HL-60 (cell line): ENCODE measurements around the gene OMA1.

Source experiments
- CTCF ChIP-seq: IDR thresholded peaks from one replicate; pipeline ENCODE4 v1.5.1; 2011; ENCODE audit warnings: low read length, control low read depth, inconsistent platforms; ENCODE audit not compliant: insufficient read depth
- GABPA ChIP-seq: IDR thresholded peaks from 2 replicates; pipeline ENCODE4 v1.6.1; 2012; ENCODE audit warnings: low read depth
- POLR2AphosphoS5 ChIP-seq: IDR thresholded peaks from 2 replicates; pipeline ENCODE4 v1.6.1; 2012; ENCODE audit warnings: low read depth
- SPI1 ChIP-seq: IDR thresholded peaks from 2 replicates; pipeline ENCODE4 v1.6.1; 2012; ENCODE audit warnings: low read depth, mild to moderate bottlenecking, borderline replicate concordance
- TF ChIP-seq, protein P1 (sequence below): IDR thresholded peaks from 2 replicates; pipeline ENCODE4 v1.6.1; 2012; ENCODE audit warnings: low read depth; ENCODE audit not compliant: insufficient replicate concordance

GRCh38 chr1:58497499-58497898, 49.0 kb downstream of the OMA1 start:
- TF ChIP-seq CTCF, result no peak
- TF ChIP-seq GABPA, result no peak
- no peak for TF ChIP-seq POLR2AphosphoS5
- peak; percentile 20; the same call in 1 of the 2 replicates for TF ChIP-seq SPI1
- TF ChIP-seq, protein P1, sequence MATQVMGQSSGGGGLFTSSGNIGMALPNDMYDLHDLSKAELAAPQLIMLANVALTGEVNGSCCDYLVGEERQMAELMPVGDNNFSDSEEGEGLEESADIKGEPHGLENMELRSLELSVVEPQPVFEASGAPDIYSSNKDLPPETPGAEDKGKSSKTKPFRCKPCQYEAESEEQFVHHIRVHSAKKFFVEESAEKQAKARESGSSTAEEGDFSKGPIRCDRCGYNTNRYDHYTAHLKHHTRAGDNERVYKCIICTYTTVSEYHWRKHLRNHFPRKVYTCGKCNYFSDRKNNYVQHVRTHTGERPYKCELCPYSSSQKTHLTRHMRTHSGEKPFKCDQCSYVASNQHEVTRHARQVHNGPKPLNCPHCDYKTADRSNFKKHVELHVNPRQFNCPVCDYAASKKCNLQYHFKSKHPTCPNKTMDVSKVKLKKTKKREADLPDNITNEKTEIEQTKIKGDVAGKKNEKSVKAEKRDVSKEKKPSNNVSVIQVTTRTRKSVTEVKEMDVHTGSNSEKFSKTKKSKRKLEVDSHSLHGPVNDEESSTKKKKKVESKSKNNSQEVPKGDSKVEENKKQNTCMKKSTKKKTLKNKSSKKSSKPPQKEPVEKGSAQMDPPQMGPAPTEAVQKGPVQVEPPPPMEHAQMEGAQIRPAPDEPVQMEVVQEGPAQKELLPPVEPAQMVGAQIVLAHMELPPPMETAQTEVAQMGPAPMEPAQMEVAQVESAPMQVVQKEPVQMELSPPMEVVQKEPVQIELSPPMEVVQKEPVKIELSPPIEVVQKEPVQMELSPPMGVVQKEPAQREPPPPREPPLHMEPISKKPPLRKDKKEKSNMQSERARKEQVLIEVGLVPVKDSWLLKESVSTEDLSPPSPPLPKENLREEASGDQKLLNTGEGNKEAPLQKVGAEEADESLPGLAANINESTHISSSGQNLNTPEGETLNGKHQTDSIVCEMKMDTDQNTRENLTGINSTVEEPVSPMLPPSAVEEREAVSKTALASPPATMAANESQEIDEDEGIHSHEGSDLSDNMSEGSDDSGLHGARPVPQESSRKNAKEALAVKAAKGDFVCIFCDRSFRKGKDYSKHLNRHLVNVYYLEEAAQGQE, result no peak
